Measurements from ENCODE around the gene SPATA31A6. TPM values are rescaled to one million over a fixed set of nuclear protein-coding genes. Genes with fewer than 3 reads are reported as not detected.
"Not testable (repeated sequence)": the region's sequence is repeated elsewhere in the genome, so short reads cannot be mapped to it uniquely, and the experiment has no call there.

SPATA31A6 gene
- total and polyA plus RNA-seq, 4 experiments from 2014 or later: not detected

DNA sequence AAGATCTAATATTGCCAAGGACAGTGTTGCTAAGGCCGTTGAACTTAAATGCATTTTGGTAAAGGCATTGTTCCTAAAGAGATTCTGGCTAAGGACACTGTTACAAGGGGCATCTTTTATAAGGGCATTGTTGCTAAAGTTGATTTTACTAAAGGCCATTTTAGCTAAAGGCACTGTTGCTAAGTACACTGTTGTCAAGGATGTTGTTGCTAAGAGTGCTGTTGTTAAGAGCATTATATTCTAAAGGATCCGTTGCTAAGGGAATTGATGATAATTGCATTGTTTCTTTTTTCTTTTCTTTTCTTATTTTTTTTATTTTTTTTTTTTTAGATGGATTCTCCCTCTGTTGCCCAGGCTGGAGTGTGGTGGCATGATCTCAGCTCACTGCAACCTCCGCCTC is 53.9 kb downstream of the SPATA31A6 start:
- H3K36me3 Mint-ChIP-seq; H3K4me3 ChIP-seq (ENCODE audit: low read length in 2 of 2); DNase-seq; H3K4me3 Mint-ChIP-seq; H3K27ac Mint-ChIP-seq; CTCF ChIA-PET (ENCODE audit: partially characterized antibody); intact Hi-C loops (cut with micrococcal nuclease); H3K9me3 ChIP-seq (ENCODE audit: control insufficient read depth in 1 of 2, low read length in 2 of 2); H3K4me1 ChIP-seq (ENCODE audit: insufficient read depth, low read length); H3K27me3 Mint-ChIP-seq; H3K9me3 Mint-ChIP-seq; H3K27ac ChIP-seq (ENCODE audit: low read depth, low read length); H3K27me3 ChIP-seq (ENCODE audit: insufficient read depth, low read length); H3K4me1 Mint-ChIP-seq; H3K36me3 ChIP-seq (ENCODE audit: insufficient read depth, low read length); POLR2A ChIA-PET (ENCODE audit: partially characterized antibody): not testable (repeated sequence)

DNA sequence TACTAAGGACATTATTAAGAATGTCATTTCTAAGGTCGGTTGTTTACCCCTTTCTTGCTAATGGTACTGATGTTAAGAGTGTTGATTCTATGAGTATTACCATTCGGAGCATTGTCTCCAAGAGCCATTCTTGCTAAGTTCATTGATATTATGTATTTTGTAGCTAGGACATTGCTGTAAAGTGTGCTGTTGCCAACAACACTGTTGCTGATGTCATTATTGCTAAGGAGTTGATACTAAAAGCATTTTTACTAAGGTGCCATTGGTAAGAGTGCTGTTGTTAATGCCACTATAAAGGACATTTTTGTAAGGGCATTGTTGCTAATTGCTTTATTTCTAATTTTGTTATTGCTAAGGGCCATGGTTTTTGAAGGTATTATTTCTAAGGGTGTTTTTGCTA is 55.4 kb downstream of the SPATA31A6 start:
- H3K4me1 ChIP-seq (ENCODE audit: insufficient read depth, low read length); CTCF ChIA-PET (ENCODE audit: partially characterized antibody); H3K27ac Mint-ChIP-seq; H3K27ac ChIP-seq (ENCODE audit: low read depth, low read length); H3K9me3 ChIP-seq (ENCODE audit: control insufficient read depth in 1 of 2, low read length in 2 of 2); POLR2A ChIA-PET (ENCODE audit: partially characterized antibody); H3K27me3 Mint-ChIP-seq; DNase-seq; intact Hi-C loops (cut with micrococcal nuclease); H3K27me3 ChIP-seq (ENCODE audit: insufficient read depth, low read length); H3K36me3 ChIP-seq (ENCODE audit: insufficient read depth, low read length); H3K4me3 Mint-ChIP-seq; H3K4me3 ChIP-seq (ENCODE audit: low read length in 2 of 2); H3K36me3 Mint-ChIP-seq; H3K9me3 Mint-ChIP-seq; H3K4me1 Mint-ChIP-seq: not testable (repeated sequence)

Other genes with a start within 250 kb of the SPATA31A6 start
- not detected for gene CNTNAP3B, start 54.2 kb upstream of the SPATA31A6 start, total RNA-seq
- not detected for gene CNTNAP3B, start 54.2 kb upstream of the SPATA31A6 start, polyA plus RNA-seq